DLD1 (cell line): ENCODE results near the gene GPRC5C.

Experiments
- in situ Hi-C: cut with HindIII; loops from 2 replicates; pipeline ENCODE4 v1.10.0; 2017; ENCODE audit warnings: low sequenced_read_pairs

The GPRC5C gene

DNA sequence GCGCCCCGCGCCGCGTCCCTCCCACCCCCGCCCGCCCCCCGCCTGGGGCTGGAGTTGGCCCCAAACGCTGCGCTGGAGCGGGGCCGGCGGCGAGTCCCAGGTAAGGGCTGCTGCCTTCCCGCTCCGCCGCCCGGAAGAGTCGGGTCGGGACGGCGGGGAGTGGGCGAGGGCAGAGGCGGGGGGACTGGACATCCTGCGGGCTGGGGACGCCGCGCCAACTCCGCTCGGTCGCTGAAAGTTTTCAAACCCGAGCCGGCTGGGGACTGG, 469 bp downstream of the GPRC5C start:
- in situ Hi-C loops = no loop called here

DNA sequence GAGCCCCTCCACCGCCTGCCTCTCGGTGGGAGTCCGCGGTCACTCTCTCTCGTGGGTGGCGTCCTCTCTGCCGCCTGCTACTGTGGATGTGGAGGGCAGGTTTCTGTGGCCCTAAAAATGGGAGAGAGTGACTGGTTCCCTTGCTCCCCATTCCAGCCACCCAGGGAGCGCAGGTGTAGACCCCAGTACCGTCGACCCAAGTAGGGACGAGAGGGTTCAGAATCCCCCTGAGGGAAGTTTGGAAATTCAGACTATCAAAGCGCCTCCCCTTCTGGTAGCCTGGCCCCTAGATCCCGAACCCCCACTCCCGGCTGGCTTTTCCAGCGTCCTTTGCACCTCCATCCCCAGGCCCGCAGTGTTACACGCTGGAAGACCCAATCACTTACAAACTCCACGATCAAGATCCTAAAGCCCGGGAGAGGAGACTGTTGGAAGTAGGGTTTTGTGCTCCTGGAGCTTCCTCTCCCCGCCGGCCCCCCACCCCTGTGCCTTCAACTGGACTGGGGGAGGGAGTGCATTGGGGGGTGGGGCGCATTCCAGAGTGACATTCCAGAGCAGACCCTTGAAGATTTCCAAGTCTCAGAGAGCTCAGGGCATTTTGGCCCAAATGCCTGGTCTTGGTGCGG, 991 bp downstream of the GPRC5C start:
- in situ Hi-C loops = no loop called here

DNA sequence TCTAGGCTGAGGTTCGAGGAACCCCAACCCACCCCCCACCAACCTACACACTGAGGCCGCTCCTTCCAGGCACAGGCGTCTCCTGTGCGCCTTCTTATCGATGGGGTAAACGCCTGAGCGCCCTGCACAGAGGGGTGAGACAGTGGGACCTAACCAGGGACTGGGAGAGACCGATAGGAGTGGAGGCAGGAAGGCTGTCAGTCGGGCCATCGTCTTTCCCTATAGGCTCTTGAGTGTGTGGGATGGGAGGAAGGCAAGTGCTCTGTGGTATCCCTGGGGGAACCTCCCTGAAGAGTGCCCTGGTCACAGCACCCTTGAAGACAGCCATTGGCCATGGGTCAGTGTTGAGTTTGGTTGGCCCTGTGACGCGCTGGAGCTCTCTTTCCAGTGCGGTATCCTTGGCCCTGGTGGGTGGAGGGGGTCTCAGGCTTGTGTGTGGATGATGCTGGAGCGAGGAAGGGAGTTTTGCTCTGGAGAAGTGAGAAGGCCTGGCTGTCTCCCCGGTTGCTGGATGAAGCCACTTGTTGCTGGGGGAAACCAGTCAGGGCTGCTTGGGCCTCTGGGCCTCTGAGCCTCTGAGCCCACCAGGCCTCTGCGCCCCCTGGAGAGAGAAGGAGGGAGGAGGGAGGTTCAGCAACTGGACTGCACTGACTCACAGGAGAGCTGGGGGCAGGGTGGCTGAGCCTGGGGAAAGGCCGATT, 1.7 kb downstream of the GPRC5C start:
- in situ Hi-C loops = no loop called here

- in situ Hi-C loops = no loop called here
Observed at GRCh38 chr17:74435775-74436359, 4.0 kb downstream of the GPRC5C start.

DNA sequence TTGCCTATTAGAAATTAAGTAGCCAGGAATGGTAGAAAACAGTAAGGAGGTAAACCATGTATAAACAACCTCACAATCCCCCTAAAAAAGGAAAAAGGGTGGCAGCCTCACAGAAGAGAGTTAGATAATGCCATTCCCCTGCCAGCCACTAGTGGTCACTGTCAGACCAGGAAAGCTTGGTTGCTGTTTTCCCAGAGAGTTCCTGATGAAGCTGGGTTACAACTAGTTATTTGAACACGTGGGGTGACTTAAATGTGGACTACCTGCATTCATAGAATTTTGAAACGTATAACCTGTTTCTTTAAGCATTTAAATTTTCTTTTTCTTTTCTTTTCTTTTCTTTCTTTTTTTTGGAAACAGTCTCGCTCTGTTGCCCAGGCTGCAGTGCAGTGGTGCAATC, 5.8 kb downstream of the GPRC5C start:
- in situ Hi-C loops = no loop called here

- in situ Hi-C loops = no loop called here
Observed at GRCh38 chr17:74439691-74440567, 8.0 kb downstream of the GPRC5C start.

- in situ Hi-C loops = no loop called here
Observed at GRCh38 chr17:74441537-74441936, 9.6 kb downstream of the GPRC5C start.

- in situ Hi-C loops = no loop called here
Observed at GRCh38 chr17:74442291-74442669, 10.4 kb downstream of the GPRC5C start.

DNA sequence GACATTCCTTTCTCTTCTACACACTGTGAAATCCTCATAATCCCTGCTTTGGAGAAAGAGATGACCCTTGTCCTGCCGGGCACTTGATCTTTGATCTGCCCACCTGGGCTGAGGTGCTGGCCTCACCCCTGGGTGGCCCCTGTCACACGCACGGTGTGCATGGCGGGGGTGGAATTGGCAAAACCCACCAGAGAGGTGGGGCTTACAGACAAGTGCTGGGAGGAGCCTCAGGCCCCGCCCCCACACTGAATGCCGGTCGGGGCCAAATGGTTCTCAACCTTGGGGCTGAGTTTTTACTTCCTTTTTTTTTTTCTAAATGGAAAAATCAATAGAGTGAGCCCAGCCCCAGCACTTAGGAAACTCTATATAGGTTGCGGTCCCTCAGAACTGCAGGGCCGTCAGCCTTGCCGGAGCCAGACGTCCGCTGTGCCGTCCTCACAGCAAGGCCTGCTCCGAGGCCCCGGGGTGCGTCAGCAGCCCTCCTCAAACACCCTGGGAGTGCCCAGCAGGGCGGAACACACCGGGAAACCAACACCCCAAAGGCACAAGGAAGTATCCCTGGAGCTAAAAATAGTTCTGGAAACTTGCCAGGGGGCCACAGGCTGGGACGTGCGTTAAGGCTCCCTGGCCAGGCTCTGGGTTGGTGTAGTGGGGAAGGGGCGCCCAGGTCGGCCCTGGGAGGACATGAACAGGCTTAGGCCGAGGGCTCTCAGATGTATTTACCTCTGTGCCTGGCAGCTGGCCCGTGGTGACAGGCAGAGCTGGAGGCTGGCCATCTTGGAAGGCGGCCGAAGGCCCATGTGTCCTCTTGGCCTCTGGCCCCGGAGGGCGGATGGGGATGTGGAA, 11.0 kb downstream of the GPRC5C start:
- in situ Hi-C loops = no loop called here

DNA sequence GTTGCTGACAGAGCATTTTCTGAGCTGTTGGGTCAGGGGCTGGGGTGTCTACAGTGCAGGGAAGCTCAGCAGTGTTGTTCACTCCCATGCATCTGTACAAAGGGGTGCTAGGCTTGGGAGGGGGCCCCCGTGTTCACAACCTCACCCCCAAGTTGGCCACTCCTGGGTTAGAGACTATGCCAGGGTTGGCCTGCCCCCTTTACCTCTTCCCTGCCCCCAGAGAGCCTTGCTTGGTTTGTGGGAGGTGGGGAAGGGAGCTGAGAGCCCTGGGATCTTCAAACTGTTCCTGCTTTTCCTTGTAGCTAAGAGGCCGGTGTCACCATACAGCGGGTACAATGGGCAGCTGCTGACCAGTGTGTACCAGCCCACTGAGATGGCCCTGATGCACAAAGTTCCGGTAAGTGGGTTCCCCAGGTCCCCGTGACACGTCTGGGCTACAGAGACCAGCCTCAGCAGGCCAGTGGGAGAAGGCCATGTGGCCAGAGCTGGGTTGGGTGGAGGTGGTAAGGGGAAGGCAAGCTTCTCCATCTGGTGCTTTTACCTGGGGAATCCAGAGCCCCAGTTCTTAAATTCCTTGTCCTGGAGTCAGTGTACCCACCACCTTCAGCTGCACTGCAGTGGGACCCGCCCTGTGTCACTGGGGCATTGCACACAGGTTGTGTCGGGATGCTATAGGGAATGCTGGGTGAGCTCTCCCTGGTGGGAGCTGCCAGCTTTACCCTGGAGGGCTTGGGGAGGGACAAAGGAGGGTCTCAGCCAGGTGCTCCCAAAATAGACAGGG, 11.8 kb downstream of the GPRC5C start:
- in situ Hi-C loops = no loop called here

- in situ Hi-C loops = no loop called here
Observed at GRCh38 chr17:74444406-74444805, 12.5 kb downstream of the GPRC5C start.

- in situ Hi-C loops = no loop called here
Observed at GRCh38 chr17:74445158-74445557, 13.3 kb downstream of the GPRC5C start.

GRCh38 chr17:74446551-74447500, 14.9 kb downstream of the GPRC5C start:
- in situ Hi-C loops = no loop called here

- in situ Hi-C loops = no loop called here
Observed at GRCh38 chr17:74447628-74448159, 15.8 kb downstream of the GPRC5C start.

- in situ Hi-C loops = no loop called here
Observed at GRCh38 chr17:74448756-74449155, 16.9 kb downstream of the GPRC5C start.

GRCh38 chr17:74449306-74449705, 17.4 kb downstream of the GPRC5C start:
- in situ Hi-C loops = no loop called here

- in situ Hi-C loops = no loop called here
Observed at GRCh38 chr17:74449773-74450172, 17.9 kb downstream of the GPRC5C start.

- in situ Hi-C loops = no loop called here
Observed at GRCh38 chr17:74450231-74450630, 18.3 kb downstream of the GPRC5C start.

DNA sequence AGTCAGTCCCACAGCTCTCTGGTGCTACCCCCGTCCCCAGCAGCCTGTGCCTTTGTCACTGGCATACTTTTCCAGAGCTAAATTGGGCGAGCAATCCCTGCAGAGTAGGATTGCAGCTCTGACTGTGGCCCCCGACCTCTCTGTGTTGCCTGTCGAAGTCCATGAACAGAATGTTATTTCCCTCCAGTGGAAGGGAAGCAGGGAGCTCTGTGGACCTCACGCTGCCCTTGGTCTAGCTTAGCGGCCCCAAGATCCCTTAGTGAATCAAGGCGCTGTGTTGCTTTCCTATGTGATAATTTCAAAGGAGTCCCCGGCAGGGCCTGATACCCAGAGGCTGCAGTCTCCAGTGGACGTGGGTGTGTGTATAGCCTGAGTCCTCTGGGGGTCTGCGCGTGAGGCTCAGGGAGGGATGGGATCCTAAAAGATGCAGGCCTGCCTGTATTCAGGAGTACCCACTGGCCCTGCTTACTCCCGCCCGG, 19.1 kb downstream of the GPRC5C start:
- in situ Hi-C loops = no loop called here
